Mammary epithelial cell (primary cell): Measurements from ENCODE around the gene FGF14.

Source experiments
- CTCF ChIP-seq, 2 donors: IDR thresholded peaks in 1 of 2; conservative IDR thresholded peaks in 1 of 2; 2 replicates each; pipeline ENCODE4 v1.5.1; 2011 to 2012; ENCODE audit warnings: inconsistent platforms in 2 of 2, low read length in 2 of 2, mild to moderate bottlenecking in 2 of 2, control low read depth in 1 of 2, low read depth in 1 of 2; ENCODE audit not compliant: insufficient read depth in 1 of 2; ENCODE audit errors: extremely low read depth in 1 of 2
- EZH2 ChIP-seq: IDR thresholded peaks from 2 replicates; pipeline ENCODE4 v1.6.1; 2012; ENCODE audit warnings: low read length, inconsistent platforms, borderline replicate concordance

GRCh38 chr13:101858860-101859259 lies 543.0 kb downstream of the FGF14 start:
- TF ChIP-seq EZH2 (no peak), CTCF (conservative IDR thresholded peaks at IDR 0.05 in 1 of 2, IDR thresholded peaks at IDR 0.05 in 1 of 2; ENCODE audit: extremely low read depth in 1 of 2, insufficient read depth in 1 of 2, low read depth in 1 of 2, low read length in 2 of 2) (no peak)
